ENCODE measurements around the gene PTEN.

Gene PTEN

DNA sequence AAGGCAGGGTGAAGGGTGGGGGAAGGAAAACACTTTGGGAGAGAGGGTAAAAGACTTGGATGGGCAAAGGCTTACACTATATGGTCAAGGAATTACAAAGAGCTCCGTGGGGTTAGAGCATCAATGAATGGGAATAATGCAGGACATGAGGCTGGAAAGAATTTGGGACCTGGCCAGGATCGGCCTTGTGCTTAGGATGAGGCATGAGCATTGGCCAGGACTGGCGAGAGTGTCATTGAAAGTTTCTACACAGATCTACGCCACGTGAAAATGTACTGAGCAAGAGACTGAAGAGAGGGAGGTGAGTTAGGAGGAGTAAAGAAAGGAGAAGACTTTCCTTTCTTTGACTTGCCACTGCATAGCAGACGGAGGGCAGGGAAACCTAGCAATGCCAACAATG lies 142.8 kb downstream of the PTEN start:
- no peaks in the 10 kb centered on the region for H3K4me1 ChIP-seq (ENCODE audit: control insufficient read depth, low read depth, low read length)
- H4K8ac ChIP-seq (ENCODE audit: low read depth, low read length) = no peak overlapping the region
- no peaks in the 10 kb centered on the region for H3K79me1 ChIP-seq (ENCODE audit: low read length)
- no peak overlapping the region for H2AK5ac ChIP-seq (ENCODE audit: low read length)
- no CpG with 5 or more reads among the region's 6 CpGs for WGBS (ENCODE audit: extremely low coverage, insufficient coverage, low lambda C conversion rate)
- no peak overlapping the region for H2BK5ac ChIP-seq (ENCODE audit: low read length)
- no peak overlapping the region for H3K4me3 ChIP-seq (ENCODE audit: low read length)
- no peak overlapping the region for H3K4ac ChIP-seq (ENCODE audit: low read depth, low read length)
- no peak overlapping the region for H3K23ac ChIP-seq (ENCODE audit: low read length)
- H3K27ac ChIP-seq (ENCODE audit: low read depth, low read length) = no peak overlapping the region
- no peaks in the 10 kb centered on the region for H3K79me2 ChIP-seq (ENCODE audit: control insufficient read depth, insufficient read depth, low read length)
- no peaks in the 10 kb centered on the region for H3K27me3 ChIP-seq (ENCODE audit: insufficient read depth, low read length, poor library complexity)
- no peaks in the 10 kb centered on the region for H3K36me3 ChIP-seq (ENCODE audit: control insufficient read depth, insufficient read depth, low read length)
- H3K9ac ChIP-seq (ENCODE audit: low read length) = no peak overlapping the region
- no peak overlapping the region for H3K18ac ChIP-seq (ENCODE audit: low read length)
- no peak overlapping the region for H3K4me2 ChIP-seq (ENCODE audit: low read length)
- H2BK120ac ChIP-seq (ENCODE audit: low read depth, low read length) = no peak overlapping the region
- H2BK15ac ChIP-seq (replicated peaks; ENCODE audit: low read depth) = no peak overlapping the region
- H3K56ac ChIP-seq (ENCODE audit: low read length) = no peak overlapping the region
- no peak overlapping the region for H4K5ac ChIP-seq (ENCODE audit: low read length)
- DNase-seq = no peak

DNA sequence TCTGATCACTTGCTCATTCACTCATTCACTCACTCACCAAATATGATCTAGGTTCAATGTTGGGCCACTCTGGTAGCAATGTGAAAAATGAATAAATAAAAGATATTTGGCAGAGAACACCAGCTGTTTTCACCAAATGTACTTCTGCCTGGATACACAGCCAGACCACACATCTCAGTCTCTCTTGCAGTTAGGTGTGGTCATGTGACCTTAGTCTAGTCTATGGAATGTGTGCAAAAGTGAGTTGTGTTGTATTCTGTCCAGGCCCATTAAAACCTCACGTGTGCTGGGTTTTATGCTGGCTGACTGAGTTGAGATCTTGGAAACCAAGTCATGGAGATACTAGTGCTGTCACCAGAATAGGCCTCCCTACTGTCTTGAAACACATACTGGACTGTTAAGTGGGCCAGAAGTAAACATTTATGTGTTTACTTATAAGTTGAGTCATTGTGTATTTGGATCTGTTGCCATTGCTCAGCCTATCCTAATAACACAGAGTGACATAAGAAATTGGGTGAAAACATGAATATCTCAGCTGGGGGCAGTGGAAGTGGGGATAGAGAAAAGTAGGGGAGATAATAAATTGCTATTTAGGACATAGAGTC lies 145.5 kb downstream of the PTEN start:
- H2BK15ac ChIP-seq (replicated peaks; ENCODE audit: low read depth) = no peak overlapping the region
- no peaks in the 10 kb centered on the region for H3K79me1 ChIP-seq (ENCODE audit: low read length)
- H3K27me3 ChIP-seq (ENCODE audit: insufficient read depth, low read length, poor library complexity) = no peaks in the 10 kb centered on the region
- H3K79me2 ChIP-seq (ENCODE audit: control insufficient read depth, insufficient read depth, low read length) = no peaks in the 10 kb centered on the region
- no peak overlapping the region for H4K8ac ChIP-seq (ENCODE audit: low read depth, low read length)
- no peak overlapping the region for H3K56ac ChIP-seq (ENCODE audit: low read length)
- DNase-seq = no peak
- no peak overlapping the region for H3K9ac ChIP-seq (ENCODE audit: low read length)
- H3K4me3 ChIP-seq (ENCODE audit: low read length) = no peak overlapping the region
- H3K4me1 ChIP-seq (ENCODE audit: control insufficient read depth, low read depth, low read length) = no peaks in the 10 kb centered on the region
- H3K4me2 ChIP-seq (ENCODE audit: low read length) = no peak overlapping the region
- no peaks in the 10 kb centered on the region for H3K36me3 ChIP-seq (ENCODE audit: control insufficient read depth, insufficient read depth, low read length)
- H3K4ac ChIP-seq (ENCODE audit: low read depth, low read length) = no peak overlapping the region
- no CpG with 5 or more reads among the region's 1 CpG for WGBS (ENCODE audit: extremely low coverage, insufficient coverage, low lambda C conversion rate)
- no peak overlapping the region for H3K18ac ChIP-seq (ENCODE audit: low read length)
- no peak overlapping the region for H2BK120ac ChIP-seq (ENCODE audit: low read depth, low read length)
- no peak overlapping the region for H2BK5ac ChIP-seq (ENCODE audit: low read length)
- H3K23ac ChIP-seq (ENCODE audit: low read length) = no peak overlapping the region
- no peak overlapping the region for H2AK5ac ChIP-seq (ENCODE audit: low read length)
- H3K27ac ChIP-seq (ENCODE audit: low read depth, low read length) = no peak overlapping the region
- H4K5ac ChIP-seq (ENCODE audit: low read length) = no peak overlapping the region

DNA sequence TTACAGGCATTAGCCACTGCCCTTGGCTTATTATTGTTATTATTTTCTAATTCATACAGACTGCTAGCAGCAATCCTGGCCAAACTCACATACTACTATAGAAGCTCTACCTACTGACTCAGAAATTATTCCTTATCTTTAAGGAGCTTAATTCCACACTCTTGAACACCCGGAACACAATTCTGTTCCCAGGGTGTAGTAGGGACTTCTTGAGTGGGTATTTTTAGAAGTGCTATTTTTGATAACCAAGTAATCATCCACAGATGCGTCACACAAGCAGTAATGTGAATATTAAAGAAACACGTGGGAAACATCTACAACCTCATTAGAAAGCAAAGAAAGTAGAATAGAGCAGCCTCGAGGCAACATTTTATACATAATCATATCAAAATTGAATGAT lies 149.2 kb downstream of the PTEN start:
- no peak overlapping the region for H2BK5ac ChIP-seq (ENCODE audit: low read length)
- H4K8ac ChIP-seq (ENCODE audit: low read depth, low read length) = no peak overlapping the region
- WGBS (ENCODE audit: extremely low coverage, insufficient coverage, low lambda C conversion rate) = no CpG with 5 or more reads among the region's 4 CpGs
- no peak overlapping the region for H3K9ac ChIP-seq (ENCODE audit: low read length)
- H3K4me1 ChIP-seq (ENCODE audit: control insufficient read depth, low read depth, low read length) = no peaks in the 10 kb centered on the region
- H2BK120ac ChIP-seq (ENCODE audit: low read depth, low read length) = no peak overlapping the region
- H3K56ac ChIP-seq (ENCODE audit: low read length) = no peak overlapping the region
- no peak overlapping the region for H4K5ac ChIP-seq (ENCODE audit: low read length)
- H3K79me2 ChIP-seq (ENCODE audit: control insufficient read depth, insufficient read depth, low read length) = no peaks in the 10 kb centered on the region
- no peak for DNase-seq
- H3K4me2 ChIP-seq (ENCODE audit: low read length) = no peak overlapping the region
- no peaks in the 10 kb centered on the region for H3K27me3 ChIP-seq (ENCODE audit: insufficient read depth, low read length, poor library complexity)
- H2BK15ac ChIP-seq (replicated peaks; ENCODE audit: low read depth) = no peak overlapping the region
- no peak overlapping the region for H3K4me3 ChIP-seq (ENCODE audit: low read length)
- H2AK5ac ChIP-seq (ENCODE audit: low read length) = no peak overlapping the region
- no peak overlapping the region for H3K23ac ChIP-seq (ENCODE audit: low read length)
- H3K4ac ChIP-seq (ENCODE audit: low read depth, low read length) = no peak overlapping the region
- no peak overlapping the region for H3K18ac ChIP-seq (ENCODE audit: low read length)
- H3K79me1 ChIP-seq (ENCODE audit: low read length) = no peaks in the 10 kb centered on the region
- no peak overlapping the region for H3K27ac ChIP-seq (ENCODE audit: low read depth, low read length)
- H3K36me3 ChIP-seq (ENCODE audit: control insufficient read depth, insufficient read depth, low read length) = no peaks in the 10 kb centered on the region

DNA sequence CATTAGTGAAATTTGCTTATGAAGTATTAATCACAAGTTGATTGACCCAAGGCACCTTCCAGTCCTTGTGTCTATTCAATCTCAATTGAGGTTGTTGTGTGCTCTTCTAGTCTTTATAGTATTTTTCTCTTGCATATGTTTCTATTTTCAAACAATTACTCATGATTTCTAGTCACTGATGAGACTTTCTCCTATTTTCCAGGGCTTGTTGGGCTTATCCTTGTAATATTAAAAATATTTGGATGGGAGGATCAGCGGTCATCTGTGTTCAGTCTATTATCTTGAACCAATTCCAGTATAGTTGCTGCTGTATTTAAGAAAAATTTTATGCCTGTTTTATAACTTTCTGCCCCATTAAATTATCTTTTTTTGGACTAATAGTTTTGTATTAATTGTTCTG lies 154.4 kb downstream of the PTEN start:
- Histone ChIP-seq H3K27ac (ENCODE audit: low read depth, low read length) (no peak overlapping the region), H3K56ac (ENCODE audit: low read length) (no peak overlapping the region), H3K79me1 (ENCODE audit: low read length) (no peaks in the 10 kb centered on the region), H4K8ac (ENCODE audit: low read depth, low read length) (no peak overlapping the region), H3K4me3 (ENCODE audit: low read length) (no peak overlapping the region), H3K18ac (ENCODE audit: low read length) (no peak overlapping the region), H3K27me3 (ENCODE audit: insufficient read depth, low read length, poor library complexity) (no peaks in the 10 kb centered on the region), H4K5ac (ENCODE audit: low read length) (no peak overlapping the region), H2BK120ac (ENCODE audit: low read depth, low read length) (no peak overlapping the region), H3K4me1 (ENCODE audit: control insufficient read depth, low read depth, low read length) (no peaks in the 10 kb centered on the region), H3K79me2 (ENCODE audit: control insufficient read depth, insufficient read depth, low read length) (no peaks in the 10 kb centered on the region), H2BK5ac (ENCODE audit: low read length) (no peak overlapping the region), H3K36me3 (ENCODE audit: control insufficient read depth, insufficient read depth, low read length) (no peaks in the 10 kb centered on the region), H3K4ac (ENCODE audit: low read depth, low read length) (no peak overlapping the region), H2AK5ac (ENCODE audit: low read length) (no peak overlapping the region), H2BK15ac (replicated peaks; ENCODE audit: low read depth) (no peak overlapping the region), H3K23ac (ENCODE audit: low read length) (no peak overlapping the region), H3K9ac (ENCODE audit: low read length) (no peak overlapping the region), H3K4me2 (ENCODE audit: low read length) (no peak overlapping the region)
- DNase-seq = no peak
- no CpG with 5 or more reads among the region's 1 CpG for WGBS (ENCODE audit: extremely low coverage, insufficient coverage, low lambda C conversion rate)

DNA sequence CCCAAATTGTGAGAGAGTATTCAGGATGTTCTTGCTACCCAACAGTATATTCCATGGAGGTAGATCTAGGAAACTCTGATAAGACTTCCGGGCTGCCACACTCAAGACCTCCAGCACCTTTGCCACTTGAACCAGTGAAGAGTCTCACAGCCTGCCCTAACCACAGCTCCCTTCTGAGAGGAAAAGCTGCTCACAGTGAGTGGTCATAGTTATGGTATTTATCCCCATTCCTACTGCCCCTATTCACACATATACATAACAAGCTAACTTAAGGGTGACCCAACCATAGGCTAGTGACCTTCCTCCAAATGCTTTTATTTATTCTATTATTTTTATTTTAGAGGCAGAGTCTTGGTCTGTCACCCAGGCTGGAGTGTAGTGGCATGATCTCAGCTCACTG lies 156.3 kb downstream of the PTEN start:
- Histone ChIP-seq H4K8ac (ENCODE audit: low read depth, low read length) (no peak overlapping the region), H3K9ac (ENCODE audit: low read length) (no peak overlapping the region), H2BK5ac (ENCODE audit: low read length) (no peak overlapping the region), H3K4me2 (ENCODE audit: low read length) (no peak overlapping the region), H3K79me2 (ENCODE audit: control insufficient read depth, insufficient read depth, low read length) (no peaks in the 10 kb centered on the region), H3K4me1 (ENCODE audit: control insufficient read depth, low read depth, low read length) (no peaks in the 10 kb centered on the region), H3K27me3 (ENCODE audit: insufficient read depth, low read length, poor library complexity) (no peaks in the 10 kb centered on the region), H2BK15ac (replicated peaks; ENCODE audit: low read depth) (no peak overlapping the region), H3K4me3 (ENCODE audit: low read length) (no peak overlapping the region), H3K79me1 (ENCODE audit: low read length) (no peaks in the 10 kb centered on the region), H3K36me3 (ENCODE audit: control insufficient read depth, insufficient read depth, low read length) (no peaks in the 10 kb centered on the region), H3K18ac (ENCODE audit: low read length) (no peak overlapping the region), H2AK5ac (ENCODE audit: low read length) (no peak overlapping the region), H4K5ac (ENCODE audit: low read length) (no peak overlapping the region), H3K23ac (ENCODE audit: low read length) (no peak overlapping the region), H3K56ac (ENCODE audit: low read length) (no peak overlapping the region), H3K27ac (ENCODE audit: low read depth, low read length) (no peak overlapping the region), H2BK120ac (ENCODE audit: low read depth, low read length) (no peak overlapping the region), H3K4ac (ENCODE audit: low read depth, low read length) (no peak overlapping the region)
- no peak for DNase-seq
- no CpG with 5 or more reads among the region's 1 CpG for WGBS (ENCODE audit: extremely low coverage, insufficient coverage, low lambda C conversion rate)
